HEK293 (cell line): ENCODE data around the gene DTHD1.

Experiments used
- CTCF ChIA-PET: fragments of 350-600 bp; formaldehyde crosslinking; extraction: SDS; loops from one replicate; lab custom pipeline; 2021; ENCODE audit warnings: antibody characterized with exemption; lab: Yijun Ruan, JAX
- POLR2A ChIA-PET: fragments of 300-600 bp; formaldehyde crosslinking; extraction: SDS; loops from one replicate; lab custom pipeline; 2020; ENCODE audit warnings: antibody characterized with exemption, inconsistent platforms; lab: Yijun Ruan, JAX
- H3K27ac ChIP-seq: fragments of 200-500 bp; sonication (Bioruptor generic); 2 replicates; pipeline ENCODE4 v1.5.1; 2014; ENCODE audit warnings: low read depth, low read length, control low read depth, inconsistent platforms; ENCODE audit errors: extremely low read depth
- H3K36me3 ChIP-seq, 2 experiments: fragments of 200-500 bp in 1 of 2; sonication (Bioruptor generic) in 1 of 2; 1 replicate in 1 of 2; 2 replicates in 1 of 2; pipeline ENCODE4 v1.5.1; 2014 to 2017; ENCODE audit warnings: inconsistent platforms in 2 of 2, low read length in 2 of 2; ENCODE audit not compliant: control insufficient read depth in 2 of 2, insufficient read depth in 1 of 2
- H3K4me1 ChIP-seq: fragments of 200-500 bp; sonication (Bioruptor generic); 2 replicates; pipeline ENCODE4 v1.5.1; 2014; ENCODE audit warnings: mild to moderate bottlenecking, low read length, inconsistent platforms; ENCODE audit not compliant: control insufficient read depth, insufficient read depth
- H3K4me3 ChIP-seq: 2 replicates; pipeline ENCODE4 v1.5.1; 2011; ENCODE audit warnings: low read depth, mild to moderate bottlenecking, control low read depth, low read length, moderate library complexity
- H3K9me3 ChIP-seq: fragments of 200-500 bp; sonication (Bioruptor generic); 2 replicates; pipeline ENCODE4 v1.5.1; 2014; ENCODE audit warnings: low read depth, low read length, inconsistent platforms; ENCODE audit not compliant: control insufficient read depth, insufficient read depth
- GFI1B ChIP-seq: fragments of 450-650 bp; formaldehyde crosslinking; IDR thresholded peaks from 2 replicates; pipeline ENCODE4 v1.5.1; 2016; ENCODE audit warnings: missing biosample characterization, missing genetic modification characterization
- GLIS2 ChIP-seq: fragments of 450-650 bp; formaldehyde crosslinking; IDR thresholded peaks from 2 replicates; pipeline ENCODE4 v1.5.1; 2016; ENCODE audit warnings: missing biosample characterization, missing genetic modification characterization
- PRDM10 ChIP-seq: fragments of 450-650 bp; formaldehyde crosslinking; IDR thresholded peaks from 2 replicates; pipeline ENCODE4 v1.5.1; 2016; ENCODE audit warnings: missing biosample characterization, missing genetic modification characterization
- REST ChIP-seq: fragments of 450-650 bp; formaldehyde crosslinking; IDR thresholded peaks from 2 replicates; pipeline ENCODE4 v1.5.1; 2016; ENCODE audit warnings: missing biosample characterization, missing genetic modification characterization
- ZFP37 ChIP-seq: fragments of 450-650 bp; formaldehyde crosslinking; IDR thresholded peaks from 2 replicates; pipeline ENCODE4 v1.5.1; 2016; ENCODE audit warnings: missing biosample characterization, missing genetic modification characterization
- ZNF10 ChIP-seq: fragments of 450-650 bp; formaldehyde crosslinking; IDR thresholded peaks from 2 replicates; pipeline ENCODE4 v1.5.1; 2017; ENCODE audit warnings: missing biosample characterization, missing genetic modification characterization
- ZNF132 ChIP-seq: fragments of 450-650 bp; formaldehyde crosslinking; IDR thresholded peaks from 2 replicates; pipeline ENCODE4 v1.5.1; 2017; ENCODE audit warnings: missing biosample characterization, missing genetic modification characterization, borderline replicate concordance
- ZNF214 ChIP-seq: fragments of 450-650 bp; formaldehyde crosslinking; IDR thresholded peaks from 2 replicates; pipeline ENCODE4 v1.5.1; 2017; ENCODE audit warnings: missing biosample characterization, mild to moderate bottlenecking, missing genetic modification characterization, borderline replicate concordance
- ZNF341 ChIP-seq: fragments of 450-650 bp; formaldehyde crosslinking; IDR thresholded peaks from 2 replicates; pipeline ENCODE4; 2016; ENCODE audit warnings: low read depth, missing biosample characterization, missing genetic modification characterization
- ZNF366 ChIP-seq: fragments of 450-650 bp; formaldehyde crosslinking; conservative IDR thresholded peaks from 2 replicates; pipeline ENCODE4 v1.5.1; 2016; ENCODE audit warnings: missing biosample characterization, missing genetic modification characterization
- ZNF398 ChIP-seq: fragments of 450-650 bp; formaldehyde crosslinking; IDR thresholded peaks from 2 replicates; pipeline ENCODE4 v1.5.1; 2017; ENCODE audit warnings: missing biosample characterization, missing genetic modification characterization
- ZNF404 ChIP-seq: fragments of 450-650 bp; formaldehyde crosslinking; IDR thresholded peaks from 2 replicates; pipeline ENCODE4 v1.5.1; 2017; ENCODE audit warnings: missing biosample characterization, missing genetic modification characterization
- ZNF624 ChIP-seq: fragments of 450-650 bp; formaldehyde crosslinking; IDR thresholded peaks from 2 replicates; pipeline ENCODE4 v1.5.1; 2017; ENCODE audit warnings: missing biosample characterization, missing genetic modification characterization
- ZNF629 ChIP-seq: fragments of 450-650 bp; formaldehyde crosslinking; IDR thresholded peaks from 2 replicates; pipeline ENCODE4 v1.5.1; 2017; ENCODE audit warnings: missing biosample characterization, missing genetic modification characterization
- ZSCAN30 ChIP-seq: fragments of 450-650 bp; IDR thresholded peaks from 2 replicates; pipeline ENCODE4 v1.5.1; 2018; ENCODE audit warnings: missing biosample characterization, mild to moderate bottlenecking, missing genetic modification characterization, moderate library complexity

The DTHD1 gene

GRCh38 chr4:36360755-36361154 is 79.3 kb downstream of the DTHD1 start (continued):
- TF ChIP-seq PRDM10 (tag by site-specific recombination), result no peak
- no peak for TF ChIP-seq ZNF624 (tag by site-specific recombination)
- TF ChIP-seq ZNF341 (tag by site-specific recombination), result no peak

GRCh38 chr4:36363024-36363423 is 81.6 kb downstream of the DTHD1 start:
- no peak overlapping the region for H3K27ac ChIP-seq
- TF ChIP-seq ZFP37 (tag by site-specific recombination), result no peak
- TF ChIP-seq ZNF10 (tag by site-specific recombination), result no peak
- no peak for TF ChIP-seq ZNF132 (tag by site-specific recombination)
- TF ChIP-seq GFI1B (tag by site-specific recombination), result no peak
- no peak for TF ChIP-seq GLIS2 (tag by site-specific recombination)
- TF ChIP-seq ZNF404 (tag by site-specific recombination), result no peak
- no peak for TF ChIP-seq ZNF214
- TF ChIP-seq ZSCAN30, result no peak
- no peak for TF ChIP-seq ZNF629 (tag by site-specific recombination)
- TF ChIP-seq REST, result no peak
- no peak for TF ChIP-seq ZNF366 (tag by site-specific recombination)
- H3K9me3 ChIP-seq, result no peaks in the 10 kb centered on the region
- no peak overlapping the region for H3K4me3 ChIP-seq
- H3K36me3 ChIP-seq, result no peaks in the 10 kb centered on the region
- ChIA-PET CTCF (interaction anchor here (0.6 to 0.7 kb wide), 2 partner anchors 49 to 1022 kb away, joined by 3 read pairs; no protein-coding TSS in a partner anchor), POLR2A (no interaction called here)
- no peaks in the 10 kb centered on the region for H3K4me1 ChIP-seq

- Histone ChIP-seq H3K4me1 (no peaks in the 10 kb centered on the region), H3K9me3 (no peaks in the 10 kb centered on the region), H3K27ac (no peak overlapping the region), H3K4me3 (no peak overlapping the region), H3K36me3 (no peaks in the 10 kb centered on the region)
- ChIA-PET CTCF (no interaction called here), POLR2A (no interaction called here)
- TF ChIP-seq ZNF398 (tag by site-specific recombination), result no peak
Observed at GRCh38 chr4:36374836-36375511, 93.6 kb downstream of the DTHD1 start.
